Right kidney (tissue), 1 donor: ENCODE measurements around the gene NFKBIE.
A peak's percentile ranks its signal among the peaks of the same experiment; 100 is the strongest.
"Not testable (repeated sequence)": the region's sequence is repeated elsewhere in the genome, so short reads cannot be mapped to it uniquely, and the experiment has no call there.

Source experiments
- DNase-seq: peaks from one replicate; pipeline ENCODE4 v3.0.0-alpha.2; 2016

The NFKBIE gene

GRCh38 chr6:44245912-44246662 lies 19.3 kb downstream of the NFKBIE start:
- peak; percentile 94 for DNase-seq

GRCh38 chr6:44245391-44245911 lies 19.9 kb downstream of the NFKBIE start:
- no peak for DNase-seq

GRCh38 chr6:44243345-44243744 lies 22.0 kb downstream of the NFKBIE start:
- no peak for DNase-seq

DNA sequence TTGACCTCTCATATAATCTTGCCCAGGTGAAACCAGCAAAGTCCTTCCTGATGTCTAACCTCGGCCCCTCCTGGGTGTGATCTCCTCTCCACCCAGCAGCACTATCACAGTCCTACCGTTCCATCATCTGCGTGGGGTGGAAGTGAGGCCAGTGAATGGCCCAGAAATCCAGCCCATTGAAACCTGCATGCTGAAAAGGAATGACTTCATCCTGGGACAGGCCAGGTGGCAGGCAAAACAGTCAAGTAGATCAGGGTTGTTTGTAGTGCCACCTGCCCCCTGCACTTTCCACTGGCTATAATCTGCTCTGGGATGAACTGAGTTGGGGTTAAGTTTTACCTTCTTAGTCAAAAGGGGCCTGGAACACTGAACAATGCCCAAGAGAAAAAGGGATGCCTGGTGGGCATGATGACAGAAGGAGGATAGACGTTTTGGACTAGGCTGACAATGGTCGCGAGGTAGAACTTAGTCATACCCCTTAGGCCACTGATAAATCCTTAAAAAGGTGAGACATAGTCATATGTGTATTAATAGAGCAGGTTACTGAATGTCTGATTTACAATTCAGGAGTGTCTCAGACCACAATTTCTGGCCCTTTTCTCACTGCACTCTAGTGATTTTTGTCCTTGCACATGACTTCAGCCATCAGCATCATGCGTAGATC lies 26.5 kb downstream of the NFKBIE start:
- DNase-seq, result no peak

GRCh38 chr6:44237813-44238433 lies 27.4 kb downstream of the NFKBIE start:
- DNase-seq, result peak; percentile 91

- DNase-seq, result peak; percentile 70
These were observed 28.1 kb downstream of the NFKBIE start for GRCh38 chr6:44237021-44237812.

DNA sequence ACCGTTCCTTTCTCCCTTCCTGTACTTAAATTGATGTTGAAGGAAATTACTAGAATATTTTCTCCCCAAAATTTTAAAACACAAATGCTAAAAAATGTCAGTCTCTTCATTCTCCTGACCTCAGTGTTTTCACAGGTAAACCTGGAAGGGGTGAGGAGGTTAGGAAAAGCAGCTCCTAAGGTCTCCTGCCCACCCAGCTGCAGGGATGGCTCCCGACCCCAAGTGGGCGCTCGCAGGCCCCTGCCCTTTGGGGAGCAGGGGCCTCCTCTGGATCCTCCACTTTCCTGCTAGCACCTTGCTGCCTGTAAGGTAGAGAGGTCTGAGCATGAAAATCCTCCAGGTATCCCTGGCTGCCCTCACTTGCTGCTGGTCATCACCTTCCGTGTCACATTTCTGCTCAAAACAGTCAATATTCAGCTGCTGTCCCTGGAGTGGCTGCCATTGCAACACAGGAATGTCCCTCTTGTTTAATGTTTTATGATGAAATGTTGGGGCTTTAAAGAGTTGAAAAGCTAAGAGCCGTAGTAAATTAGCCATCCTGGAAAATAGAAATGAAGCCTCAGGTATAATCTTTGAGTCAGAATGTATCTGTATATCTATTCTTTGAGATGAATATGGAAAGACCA lies 29.3 kb downstream of the NFKBIE start:
- no peak for DNase-seq

DNA sequence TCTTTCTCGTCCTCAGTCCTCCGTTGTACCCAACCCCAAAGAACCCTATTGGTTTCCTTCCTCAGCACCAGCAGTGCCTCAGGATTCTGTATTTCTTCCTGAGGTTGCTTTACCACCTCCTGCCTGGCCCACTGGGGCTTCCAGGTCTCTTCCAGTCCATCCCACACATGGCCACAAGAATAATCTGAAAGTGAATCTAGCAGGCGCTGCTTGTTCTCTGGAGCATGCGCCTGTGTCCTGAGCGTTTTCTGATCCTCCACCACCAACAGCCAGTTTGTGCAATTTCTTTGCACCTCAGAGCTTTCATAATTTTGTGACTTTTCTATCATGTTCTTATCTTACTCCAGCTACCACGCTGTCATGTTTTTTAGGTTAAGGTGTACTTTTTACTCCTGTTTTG lies 30.1 kb downstream of the NFKBIE start:
- DNase-seq, result no peak

DNA sequence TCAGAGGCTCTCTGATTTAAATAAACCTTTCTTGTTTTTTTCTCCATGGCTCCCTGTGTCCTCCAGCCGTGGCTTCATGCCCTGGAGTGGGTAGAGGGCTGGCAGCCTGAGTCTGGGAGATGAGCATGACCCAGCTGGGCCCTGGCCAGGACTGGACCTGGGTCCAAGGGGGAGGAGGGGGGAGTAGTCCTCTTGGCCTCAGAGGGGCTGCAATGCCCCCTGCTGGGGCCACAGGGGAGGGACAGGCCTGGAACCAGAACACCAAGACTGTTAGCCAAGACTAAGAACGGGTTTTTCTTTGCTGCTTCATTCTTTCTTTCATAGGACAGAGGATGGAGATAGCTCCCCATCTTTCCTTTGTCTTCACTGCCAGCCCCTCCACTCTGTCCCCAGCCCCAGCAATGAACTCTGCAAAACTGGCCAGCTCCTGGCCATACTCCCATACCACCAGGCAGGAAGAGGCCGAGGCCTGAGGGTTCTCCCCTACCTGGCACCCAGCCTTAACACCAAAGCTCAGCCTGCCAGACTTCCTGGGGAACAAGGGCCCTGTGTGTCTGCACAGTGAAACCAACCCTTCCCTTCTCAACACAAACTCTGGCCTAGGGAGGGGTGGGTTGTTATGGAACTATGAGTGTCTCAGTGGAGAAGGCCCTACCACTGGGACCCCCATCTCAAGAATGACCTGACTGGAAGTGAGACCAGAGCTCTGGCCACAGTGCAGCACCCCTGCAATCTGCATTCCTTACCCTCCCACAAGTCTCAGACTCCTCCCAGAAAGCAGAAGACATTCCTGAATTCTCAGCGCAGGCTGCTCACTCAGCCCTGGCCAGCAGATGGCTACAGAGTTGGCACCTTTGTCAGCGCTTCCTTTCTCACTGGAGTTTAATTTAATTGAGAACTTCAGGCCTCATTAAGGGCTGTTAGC lies 31.0 kb downstream of the NFKBIE start:
- peak; percentile 57 for DNase-seq

- no peak for DNase-seq
These were observed 31.7 kb downstream of the NFKBIE start for GRCh38 chr6:44233567-44234100.

- no peak for DNase-seq
These were observed 32.4 kb downstream of the NFKBIE start for GRCh38 chr6:44232676-44233566.

DNA sequence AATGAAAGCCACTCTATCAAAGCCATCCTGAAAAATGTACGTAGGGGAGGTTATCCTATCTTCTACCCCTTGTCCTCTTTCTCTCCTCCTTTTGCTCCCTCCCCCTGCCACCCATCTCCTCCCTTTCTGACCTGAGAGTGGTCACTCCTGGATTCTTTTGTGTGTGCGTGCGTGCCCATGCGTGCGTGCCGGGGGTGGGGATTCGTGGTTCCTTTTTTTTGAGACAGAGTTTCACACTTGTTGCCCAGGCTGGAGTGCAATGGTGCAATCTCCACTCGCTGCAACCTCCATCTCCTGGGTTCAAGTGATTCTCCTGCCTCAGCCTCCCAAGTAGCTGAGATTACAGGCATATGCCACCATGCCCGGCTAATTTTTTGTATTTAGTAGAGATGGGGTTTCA lies 33.9 kb downstream of the NFKBIE start:
- not testable (repeated sequence) for DNase-seq

GRCh38 chr6:44230034-44230675 lies 35.2 kb downstream of the NFKBIE start:
- DNase-seq, result no peak

GRCh38 chr6:44229376-44230033 lies 35.8 kb downstream of the NFKBIE start:
- no peak for DNase-seq

GRCh38 chr6:44228836-44229235 lies 36.5 kb downstream of the NFKBIE start:
- DNase-seq, result no peak

GRCh38 chr6:44228433-44228832 lies 36.9 kb downstream of the NFKBIE start:
- DNase-seq, result no peak

GRCh38 chr6:44228031-44228430 lies 37.3 kb downstream of the NFKBIE start:
- no peak for DNase-seq

GRCh38 chr6:44227148-44227793 lies 38.1 kb downstream of the NFKBIE start:
- DNase-seq, result no peak
